ENCODE results near the gene MAP1LC3A. TPM values are rescaled to one million over a fixed set of nuclear protein-coding genes. Genes with fewer than 3 reads are reported as not detected.

The MAP1LC3A gene
- total RNA-seq, 1 donor from 2014 or later: 3.6 TPM

DNA sequence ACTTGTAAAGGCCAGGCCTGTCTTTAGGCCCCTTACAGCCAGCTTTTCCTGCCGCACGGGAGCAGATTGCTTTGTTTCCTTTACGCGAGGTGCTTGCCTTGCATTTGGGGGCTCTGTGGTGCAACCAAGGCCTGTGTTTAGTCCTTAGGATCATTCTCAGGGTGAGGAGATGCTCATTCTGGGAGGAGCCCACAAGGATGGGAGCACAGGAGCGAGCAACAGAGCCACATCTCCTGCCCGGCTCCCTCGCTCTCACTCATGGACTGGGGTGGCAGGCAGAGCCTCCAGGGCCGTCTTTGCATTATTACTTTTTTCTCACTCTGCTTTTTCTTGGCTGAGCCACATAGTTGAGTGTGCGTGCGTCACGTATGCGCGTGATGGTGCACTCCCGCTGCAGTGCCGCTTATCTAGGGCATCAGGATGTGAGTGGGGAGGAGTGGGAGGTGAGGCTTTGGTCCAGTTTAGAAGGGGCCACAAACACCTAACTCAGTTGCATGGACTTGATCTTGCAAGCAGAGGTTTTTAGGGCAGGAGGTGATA is 23.1 kb upstream of the MAP1LC3A start:
- Mint-ChIP-seq H3K4me3 (no peak overlapping the region), H3K27me3 (no peaks in the 10 kb centered on the region), H3K27ac (peak overlapping the region; percentile 42), H3K4me1 (peaks cover 6% of the 10 kb centered on the region), H3K36me3 (ENCODE audit: low read depth) (peaks cover 38% of the 10 kb centered on the region), H3K9me3 (no peaks in the 10 kb centered on the region)
- intact Hi-C loops (cut with micrococcal nuclease): loop anchor here (5.0 kb wide), 1 partner anchor 223 kb away; no protein-coding TSS in a partner anchor
- no peak for DNase-seq

DNA sequence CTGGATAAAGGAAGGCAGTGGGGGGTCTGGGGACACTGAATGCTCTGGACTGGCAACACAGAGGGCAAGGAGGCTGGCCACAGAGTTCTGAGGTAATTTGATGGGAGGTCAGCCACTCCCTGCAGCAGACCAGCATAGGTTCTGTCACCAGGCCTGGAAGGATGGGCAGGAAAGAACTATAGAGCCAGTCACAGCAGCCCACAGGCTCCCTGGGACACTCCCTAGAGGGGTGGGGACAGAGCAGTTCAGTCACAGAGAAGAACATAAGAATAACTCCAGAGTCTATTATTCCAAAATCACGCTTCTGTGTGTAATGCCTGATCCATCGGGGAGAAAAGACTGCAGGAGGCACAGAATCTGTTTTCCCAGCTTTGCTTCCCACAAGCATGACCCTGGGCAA is 22.7 kb upstream of the MAP1LC3A start:
- H3K36me3 Mint-ChIP-seq (ENCODE audit: low read depth): peaks cover 40% of the 10 kb centered on the region
- H3K9me3 Mint-ChIP-seq: no peaks in the 10 kb centered on the region
- intact Hi-C loops (cut with micrococcal nuclease): loop anchor here (5.0 kb wide), 1 partner anchor 224 kb away; no protein-coding TSS in a partner anchor

DNA sequence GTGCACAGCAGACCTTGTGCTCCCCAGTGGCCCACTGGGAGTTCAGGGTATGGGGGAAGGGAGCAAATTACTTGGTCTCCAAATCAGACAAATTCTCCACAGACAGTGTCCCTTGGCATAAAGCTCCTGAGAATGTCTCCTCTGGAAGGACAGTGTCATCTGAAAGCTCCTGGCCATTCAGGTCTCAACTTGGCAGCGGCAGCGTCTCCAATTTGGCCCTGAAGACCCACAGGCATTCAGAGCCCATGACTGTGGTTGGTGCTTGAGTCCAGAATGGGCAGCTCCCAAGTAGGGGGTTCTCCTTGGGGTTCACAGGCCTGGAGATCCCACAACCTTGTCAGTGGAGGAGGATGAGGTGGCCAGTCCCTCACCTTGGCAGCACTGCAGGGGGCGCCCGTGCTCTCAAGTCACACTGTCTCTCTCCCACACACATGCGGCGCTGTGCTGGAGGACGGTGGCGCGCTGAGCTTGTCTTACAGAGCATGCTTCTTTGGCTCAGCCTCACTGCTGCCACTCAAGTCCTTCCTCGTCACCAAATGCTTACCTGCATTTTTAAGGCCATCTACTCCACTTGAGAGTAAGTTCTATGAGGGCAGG is 21.6 kb upstream of the MAP1LC3A start:
- intact Hi-C loops (cut with micrococcal nuclease): loop anchor here (5.0 kb wide), 1 partner anchor 225 kb away; no protein-coding TSS in a partner anchor
- DNase-seq: peak; percentile 78
- no peaks in the 10 kb centered on the region for H3K27me3 Mint-ChIP-seq

More for the DNA sequence above, 22.7 kb upstream of the MAP1LC3A start:
- H3K27ac Mint-ChIP-seq: peak overlapping the region; percentile 42
- no peaks in the 10 kb centered on the region for H3K27me3 Mint-ChIP-seq
- DNase-seq: no peak
- H3K4me1 Mint-ChIP-seq: peaks cover 6% of the 10 kb centered on the region
- H3K4me3 Mint-ChIP-seq: no peak overlapping the region

DNA sequence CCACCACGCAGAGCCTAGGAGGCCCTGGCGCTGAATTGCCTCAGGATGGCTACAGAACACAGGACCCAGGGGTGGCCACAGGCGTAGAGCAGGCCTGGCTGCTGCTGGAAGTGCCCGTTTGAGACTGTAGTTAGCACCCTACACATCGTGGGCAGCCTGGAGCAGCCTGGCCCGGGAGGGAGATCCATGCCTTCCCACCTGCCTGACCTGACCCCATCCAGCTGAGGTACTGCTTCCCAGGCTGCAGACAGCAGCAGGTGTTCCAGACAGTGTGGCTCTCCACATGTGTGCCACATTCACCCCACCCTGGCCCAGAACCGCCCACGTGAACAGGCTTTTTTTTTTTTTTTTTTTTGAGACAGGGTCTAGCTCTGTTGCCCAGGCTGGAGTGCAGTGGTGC is 20.9 kb upstream of the MAP1LC3A start:
- Mint-ChIP-seq H3K36me3 (ENCODE audit: low read depth) (peaks cover 41% of the 10 kb centered on the region), H3K9me3 (no peaks in the 10 kb centered on the region), H3K27ac (no peak overlapping the region), H3K4me1 (peaks cover 14% of the 10 kb centered on the region), H3K27me3 (no peaks in the 10 kb centered on the region), H3K4me3 (no peak overlapping the region)
- no peak for DNase-seq
- intact Hi-C loops (cut with micrococcal nuclease): loop anchor here (1.0 to 5.0 kb wide), 3 partner anchors 171 to 231 kb away; no protein-coding TSS in a partner anchor

More for the DNA sequence above, 21.6 kb upstream of the MAP1LC3A start:
- H3K4me3 Mint-ChIP-seq: no peak overlapping the region
- H3K36me3 Mint-ChIP-seq (ENCODE audit: low read depth): peaks cover 44% of the 10 kb centered on the region
- peaks cover 14% of the 10 kb centered on the region for H3K4me1 Mint-ChIP-seq
- no peak overlapping the region for H3K27ac Mint-ChIP-seq
- H3K9me3 Mint-ChIP-seq: no peaks in the 10 kb centered on the region

DNA sequence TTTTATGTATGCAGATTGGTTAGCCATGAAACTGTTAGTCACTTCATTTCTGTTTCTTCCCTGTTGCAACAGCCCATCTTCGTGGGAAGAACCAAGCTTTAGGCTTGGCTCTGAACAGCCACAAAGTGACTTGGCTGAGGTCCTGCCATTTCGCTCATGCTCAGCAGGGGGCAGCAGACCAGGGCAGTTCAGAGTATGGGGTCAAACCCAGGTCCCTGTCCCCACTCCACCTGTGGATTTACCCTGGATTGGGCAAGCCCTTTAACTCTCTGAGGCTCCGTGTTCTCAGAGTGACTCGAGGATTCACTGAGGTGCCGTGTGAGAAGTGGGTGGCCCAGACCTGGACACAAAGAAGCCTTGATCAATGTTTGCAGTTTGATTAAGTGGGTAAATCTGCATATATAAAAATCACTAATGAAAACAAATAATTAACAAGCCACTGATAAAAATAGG is 19.8 kb upstream of the MAP1LC3A start:
- DNase-seq: peak; percentile 90
- Mint-ChIP-seq H3K9me3 (no peaks in the 10 kb centered on the region), H3K27me3 (no peaks in the 10 kb centered on the region), H3K36me3 (ENCODE audit: low read depth) (peaks cover 41% of the 10 kb centered on the region), H3K27ac (no peak overlapping the region), H3K4me3 (no peak overlapping the region), H3K4me1 (peaks cover 14% of the 10 kb centered on the region)
- intact Hi-C loops (cut with micrococcal nuclease): loop anchor here (1.0 to 5.0 kb wide), 3 partner anchors 170 to 230 kb away; no protein-coding TSS in a partner anchor

DNA sequence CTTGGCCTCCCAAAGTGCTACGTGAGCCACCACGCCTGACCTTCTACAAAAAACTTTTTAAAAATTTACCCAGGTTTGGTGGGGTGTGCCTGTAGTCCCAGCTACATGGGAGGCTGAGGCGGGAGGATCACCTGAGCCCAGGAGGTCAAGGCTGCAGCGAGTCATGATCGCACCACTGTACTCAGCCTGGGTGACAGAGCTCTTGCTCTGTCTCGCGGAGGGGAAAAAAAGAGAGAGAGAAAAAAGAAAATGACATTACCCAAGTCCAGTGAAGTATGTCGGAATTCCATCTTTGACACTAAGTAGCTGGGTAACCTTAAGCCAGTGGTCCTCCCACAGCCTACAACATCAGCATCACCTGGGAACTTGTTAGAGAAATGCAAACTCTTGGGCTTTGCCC is 18.8 kb upstream of the MAP1LC3A start:
- Mint-ChIP-seq H3K9me3 (no peaks in the 10 kb centered on the region), H3K27me3 (no peaks in the 10 kb centered on the region), H3K27ac (no peak overlapping the region), H3K4me1 (peaks cover 21% of the 10 kb centered on the region), H3K4me3 (no peak overlapping the region), H3K36me3 (ENCODE audit: low read depth) (peaks cover 33% of the 10 kb centered on the region)
- intact Hi-C loops (cut with micrococcal nuclease): loop anchor here (2.0 to 5.0 kb wide), 2 partner anchors 227 to 229 kb away; no protein-coding TSS in a partner anchor
- no peak for DNase-seq

DNA sequence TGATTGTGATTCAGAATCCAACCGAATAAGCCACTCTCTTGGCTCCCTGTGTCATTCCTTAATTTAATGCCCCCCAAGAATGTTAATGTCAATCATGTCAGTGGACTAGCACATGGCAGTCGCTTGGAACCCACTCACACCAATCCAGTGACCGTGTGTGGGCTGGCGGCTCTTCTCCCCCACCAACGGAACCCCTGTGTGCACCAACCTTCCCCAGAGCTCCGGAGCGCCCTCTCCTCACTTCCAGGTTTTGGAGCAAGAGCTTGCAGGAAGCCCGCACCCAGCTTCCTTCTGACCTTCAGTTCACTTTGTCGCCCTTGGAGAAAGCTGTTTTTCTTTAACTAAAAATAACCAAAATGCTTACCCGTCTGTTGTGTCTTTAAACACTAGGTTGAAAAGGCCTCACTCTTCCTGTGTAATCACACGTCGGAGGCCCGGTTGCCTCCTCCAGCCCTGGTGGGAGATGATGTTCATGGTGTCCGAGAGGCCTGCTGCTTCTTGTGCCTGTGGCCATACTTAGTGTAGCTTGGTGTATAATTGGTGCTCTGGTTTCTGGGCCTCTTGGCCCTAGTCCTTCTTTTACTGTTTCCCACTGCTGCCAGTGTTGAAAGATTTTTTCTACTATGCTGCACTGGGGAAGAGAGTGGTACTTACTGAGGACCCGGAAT is 17.8 kb upstream of the MAP1LC3A start:
- Mint-ChIP-seq H3K4me3 (no peak overlapping the region), H3K4me1 (peaks cover 22% of the 10 kb centered on the region), H3K9me3 (no peaks in the 10 kb centered on the region), H3K36me3 (ENCODE audit: low read depth) (peaks cover 25% of the 10 kb centered on the region), H3K27ac (peak overlapping the region; percentile 74), H3K27me3 (no peaks in the 10 kb centered on the region)
- no peak for DNase-seq
- intact Hi-C loops (cut with micrococcal nuclease): no loop called here

DNA sequence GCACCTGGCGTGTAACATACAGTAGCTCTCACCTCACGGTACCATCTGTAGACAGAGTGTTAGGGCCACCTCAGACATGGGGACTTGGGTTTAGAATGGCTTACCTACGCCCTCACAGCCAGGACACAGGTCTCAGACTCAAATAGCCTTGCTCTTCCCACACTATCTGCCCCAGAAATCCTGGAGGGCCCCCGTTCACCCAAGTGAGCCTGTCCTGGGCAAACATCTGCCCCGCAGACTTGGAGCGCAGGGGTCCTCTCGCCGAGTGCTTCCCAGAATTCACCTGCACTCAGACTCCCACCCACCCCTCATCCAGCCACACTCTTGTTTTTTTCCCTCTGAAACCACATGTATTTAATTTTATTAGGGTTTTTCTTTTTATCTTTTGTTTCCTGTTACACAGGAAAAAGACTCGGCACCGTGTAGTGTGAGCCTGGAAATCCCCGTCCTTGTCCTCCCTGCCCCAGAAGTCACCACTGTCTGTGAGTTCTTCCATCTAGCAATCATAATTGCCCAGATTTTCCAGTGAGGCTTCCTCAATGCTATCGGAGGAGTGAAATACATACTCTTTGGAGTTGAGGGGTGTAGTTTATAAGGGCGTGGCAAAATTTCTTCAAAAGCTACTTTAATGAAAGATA is 17.1 kb upstream of the MAP1LC3A start:
- no peaks in the 10 kb centered on the region for H3K9me3 Mint-ChIP-seq
- intact Hi-C loops (cut with micrococcal nuclease): no loop called here
- peaks cover 22% of the 10 kb centered on the region for H3K4me1 Mint-ChIP-seq
- H3K36me3 Mint-ChIP-seq (ENCODE audit: low read depth): peaks cover 23% of the 10 kb centered on the region
- H3K27me3 Mint-ChIP-seq: no peaks in the 10 kb centered on the region
- H3K27ac Mint-ChIP-seq: peak overlapping the region; percentile 74
- peak; percentile 66 for DNase-seq
- H3K4me3 Mint-ChIP-seq: peak overlapping the region; percentile 44

DNA sequence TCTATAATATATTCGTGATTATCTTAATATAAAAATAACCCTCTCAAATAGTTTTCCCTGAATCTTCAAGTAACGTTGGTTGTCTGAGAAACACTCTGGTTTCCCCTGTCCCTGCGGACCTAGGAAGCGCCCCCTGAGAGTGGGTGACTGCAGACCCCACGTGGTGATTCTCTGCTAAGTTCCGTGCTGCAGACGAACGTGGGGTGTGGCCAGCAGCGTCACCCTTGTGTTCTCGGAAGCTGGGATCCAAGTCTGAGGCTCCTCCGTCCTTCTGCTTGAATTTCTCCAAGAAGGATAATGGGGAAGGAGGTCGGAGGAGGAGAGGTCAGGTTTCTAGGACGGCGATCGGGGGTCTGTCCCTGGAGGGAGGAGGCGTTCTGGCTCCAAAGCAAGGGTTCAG is 16.6 kb upstream of the MAP1LC3A start:
- no peak for DNase-seq
- Mint-ChIP-seq H3K9me3 (no peaks in the 10 kb centered on the region), H3K36me3 (ENCODE audit: low read depth) (peaks cover 22% of the 10 kb centered on the region), H3K27me3 (no peaks in the 10 kb centered on the region), H3K4me3 (no peak overlapping the region), H3K27ac (no peak overlapping the region), H3K4me1 (peaks cover 22% of the 10 kb centered on the region)
- intact Hi-C loops (cut with micrococcal nuclease): no loop called here

DNA sequence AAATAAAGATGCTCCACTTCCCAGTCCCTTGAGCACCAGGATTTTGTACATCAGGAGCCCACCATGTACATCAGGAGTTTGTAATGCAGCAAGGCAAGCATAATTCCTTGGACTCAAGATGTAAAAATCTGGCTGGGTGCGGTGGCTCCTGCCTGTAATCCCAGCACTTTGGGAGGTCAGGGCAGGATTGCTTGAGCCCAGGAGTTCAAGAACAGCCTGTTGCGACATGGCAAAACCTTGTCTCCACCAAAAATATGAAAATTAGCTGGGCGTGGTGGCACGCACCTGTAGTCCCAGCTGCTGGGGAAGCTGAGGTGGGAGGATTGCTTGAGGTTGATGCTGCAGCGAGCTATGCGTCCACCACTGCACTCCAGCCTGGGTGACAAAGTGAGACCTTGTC is 16.1 kb upstream of the MAP1LC3A start:
- intact Hi-C loops (cut with micrococcal nuclease): no loop called here
- Mint-ChIP-seq H3K4me1 (peaks cover 22% of the 10 kb centered on the region), H3K9me3 (no peaks in the 10 kb centered on the region), H3K36me3 (ENCODE audit: low read depth) (peaks cover 17% of the 10 kb centered on the region), H3K27ac (no peak overlapping the region), H3K27me3 (no peaks in the 10 kb centered on the region), H3K4me3 (no peak overlapping the region)
- DNase-seq: no peak

DNA sequence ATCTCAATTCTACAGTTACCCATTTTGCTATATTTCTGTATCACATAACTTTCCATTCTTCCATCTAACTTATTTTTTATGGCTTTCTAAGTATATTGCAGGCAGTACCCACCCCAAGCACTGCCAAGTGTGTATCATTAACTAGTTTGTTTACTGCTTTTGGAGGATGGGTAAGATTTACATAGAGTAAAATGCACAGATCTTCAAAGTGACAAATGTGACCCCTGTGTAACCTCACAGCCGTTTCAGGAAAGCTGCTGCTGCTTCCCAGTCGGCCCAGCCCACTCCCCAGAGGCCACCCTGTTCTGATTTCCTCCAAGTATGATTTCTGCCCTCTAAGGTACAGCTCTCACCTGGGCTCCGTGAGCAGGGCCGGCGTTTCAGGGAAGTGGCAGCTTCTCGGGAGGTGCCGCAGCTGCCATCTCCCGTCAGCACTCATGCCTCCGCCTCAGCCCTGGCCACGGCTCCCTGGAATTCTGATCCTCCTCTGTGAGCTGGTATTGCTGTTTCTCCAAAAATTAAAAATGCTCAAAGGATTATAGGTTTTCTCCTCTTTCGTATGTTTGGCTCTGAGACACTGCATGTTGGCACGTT is 15.0 kb upstream of the MAP1LC3A start:
- peaks cover 21% of the 10 kb centered on the region for H3K4me1 Mint-ChIP-seq
- intact Hi-C loops (cut with micrococcal nuclease): no loop called here
- H3K27ac Mint-ChIP-seq: no peak overlapping the region
- no peaks in the 10 kb centered on the region for H3K9me3 Mint-ChIP-seq
- no peak for DNase-seq
- peaks cover 17% of the 10 kb centered on the region for H3K36me3 Mint-ChIP-seq (ENCODE audit: low read depth)
- no peak overlapping the region for H3K4me3 Mint-ChIP-seq
- no peaks in the 10 kb centered on the region for H3K27me3 Mint-ChIP-seq

DNA sequence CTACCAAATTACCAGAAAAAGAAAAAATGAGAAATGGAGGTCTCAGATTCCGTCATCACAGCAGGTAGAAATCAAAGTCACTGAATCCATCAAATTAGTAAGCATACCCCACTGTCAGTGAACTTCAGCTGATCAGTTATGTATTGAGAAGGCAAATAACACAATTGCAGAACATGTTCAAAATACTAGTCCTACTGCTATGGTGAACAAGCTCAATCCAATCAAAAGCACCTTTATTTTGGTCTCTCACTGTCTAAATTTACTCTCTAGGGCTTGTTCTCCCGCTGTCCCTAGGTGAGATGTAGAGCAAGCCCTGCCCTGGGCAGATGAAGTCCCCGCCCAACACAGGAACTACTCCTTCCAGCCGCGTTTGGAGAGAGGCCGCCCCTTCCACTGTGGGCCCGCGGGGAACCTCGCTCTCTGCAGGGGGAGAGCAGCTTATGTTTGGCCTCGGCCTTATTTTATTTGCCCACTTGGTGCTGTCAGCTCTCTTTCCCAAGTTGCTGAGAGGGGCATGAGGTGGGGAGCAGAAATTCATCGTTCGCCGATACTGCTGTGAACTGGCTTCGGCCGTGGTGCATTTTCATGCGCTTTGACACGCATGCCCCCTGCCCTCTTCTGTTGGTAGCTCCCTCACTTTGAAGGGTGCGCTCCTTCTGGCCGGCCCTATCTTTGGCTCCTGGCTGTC is 14.3 kb upstream of the MAP1LC3A start:
- Mint-ChIP-seq H3K36me3 (ENCODE audit: low read depth) (peaks cover 15% of the 10 kb centered on the region), H3K9me3 (no peaks in the 10 kb centered on the region), H3K27ac (no peak overlapping the region), H3K4me1 (peaks cover 18% of the 10 kb centered on the region), H3K27me3 (no peaks in the 10 kb centered on the region), H3K4me3 (peak overlapping the region; percentile 59)
- peak; percentile 77 for DNase-seq
- intact Hi-C loops (cut with micrococcal nuclease): no loop called here

DNA sequence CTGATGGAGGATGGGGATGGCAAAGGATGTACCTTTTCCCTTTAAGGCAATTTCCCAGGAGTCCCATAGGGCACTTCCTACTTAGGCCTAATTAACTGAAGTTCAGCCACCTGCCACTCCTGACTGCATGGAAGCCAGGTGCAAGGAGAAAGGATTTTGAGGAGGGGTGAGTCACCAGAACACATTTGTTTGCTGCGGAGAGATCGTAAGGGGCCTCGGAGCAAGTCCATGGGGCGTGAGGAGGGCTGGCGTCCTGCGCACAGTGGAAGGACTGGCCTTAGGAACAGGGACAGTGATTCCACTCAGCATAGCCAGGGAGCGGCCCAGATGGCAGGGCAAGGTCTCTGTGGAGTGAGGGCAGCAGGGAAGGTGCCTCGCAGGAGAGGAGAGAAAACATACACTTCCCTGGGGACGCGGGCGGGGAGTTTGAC is 11.8 kb upstream of the MAP1LC3A start:
- Mint-ChIP-seq H3K4me1 (peaks cover 7% of the 10 kb centered on the region), H3K9me3 (no peaks in the 10 kb centered on the region), H3K27me3 (no peaks in the 10 kb centered on the region), H3K27ac (no peak overlapping the region), H3K36me3 (ENCODE audit: low read depth) (no peaks in the 10 kb centered on the region), H3K4me3 (no peak overlapping the region)
- DNase-seq: no peak
- intact Hi-C loops (cut with micrococcal nuclease): no loop called here

All from activated CD4-positive, alpha-beta T cell treated with anti-CD3 and anti-CD28 coated beads, Interleukin-2, amount 10 ng/mL, durations not matched to agents 24 days and 14 days (primary cell).